SH-SY5Y (cell line): ENCODE results near the gene CDH20.

Experiments used
- GATA2 ChIP-seq: IDR thresholded peaks from 2 replicates; pipeline ENCODE4 v1.6.1; 2011; ENCODE audit warnings: mild to moderate bottlenecking, low read depth, low read length
- GATA3 ChIP-seq: IDR thresholded peaks from 2 replicates; pipeline ENCODE4 v1.6.1; 2011; ENCODE audit warnings: low read depth, mild to moderate bottlenecking, low read length, moderate library complexity

- TF ChIP-seq GATA3 (no peak), GATA2 (no peak)
Measured at GRCh38 chr18:61368001-61368400, 34.8 kb downstream of the CDH20 start.
